SK-N-SH (cell line): ENCODE data around the gene F11. TPM values are rescaled to one million over a fixed set of nuclear protein-coding genes. Genes with fewer than 3 reads are reported as not detected.

Experiments used
- CTCF ChIA-PET: fragments of 300-600, 350-600 bp; formaldehyde crosslinking; extraction: SDS; loops from one replicate; lab custom pipeline; 2021; lab: Yijun Ruan, JAX
- POLR2A ChIA-PET: fragments of 350-600 bp; sonication (Branson Sonifier 250); formaldehyde crosslinking; extraction: SDS; loops from one replicate; lab custom pipeline; 2020; ENCODE audit warnings: antibody characterized with exemption, inconsistent platforms; lab: Yijun Ruan, JAX
- DNase-seq: peaks from one replicate; pipeline ENCODE4 v3.0.0; 2012
- H2AFZ ChIP-seq: fragments of 200-600 bp; sonication (generic); 2 replicates; pipeline ENCODE4 v1.8.1; 2016; ENCODE audit warnings: antibody characterized with exemption, mild to moderate bottlenecking, low read depth
- H3F3A ChIP-seq: fragments of 200-600 bp; sonication (generic); replicated peaks from 2 replicates; pipeline ENCODE3; 2016; ENCODE audit warnings: antibody characterized with exemption, mild to moderate bottlenecking; ENCODE audit not compliant: insufficient read depth
- H3K27ac ChIP-seq, 2 experiments: fragments of 200-500 bp in 1 of 2; fragments of 200-600 bp in 1 of 2; sonication (Bioruptor generic) in 1 of 2; sonication (generic), shearing (Covaris generic) in 1 of 2; 2 replicates each; pipeline versions ENCODE4 v1.5.1 to v1.6.1; 2014 to 2016; ENCODE audit warnings: low read depth in 2 of 2, inconsistent platforms in 1 of 2, low read length in 1 of 2, mild to moderate bottlenecking in 1 of 2, mixed read lengths in 1 of 2
- H3K27me3 ChIP-seq: fragments of 200-600 bp; sonication (generic), shearing (Covaris generic); 2 replicates; pipeline ENCODE4 v1.6.1; 2016; ENCODE audit warnings: mixed run types; ENCODE audit not compliant: insufficient read depth
- H3K36me3 ChIP-seq, 2 experiments: fragments of 200-500 bp in 1 of 2; fragments of 200-600 bp in 1 of 2; sonication (Bioruptor generic) in 1 of 2; sonication (generic) in 1 of 2; replicated peaks in 1 of 2; 2 replicates each; pipeline versions ENCODE3 to v1.5.1; 2014 to 2016; ENCODE audit warnings: low read length in 1 of 2, mild to moderate bottlenecking in 1 of 2; ENCODE audit not compliant: insufficient read depth in 2 of 2, control insufficient read depth in 1 of 2
- H3K4me1 ChIP-seq, 2 experiments: fragments of 200-500 bp in 1 of 2; fragments of 200-600 bp in 1 of 2; sonication (Bioruptor generic) in 1 of 2; sonication (generic), shearing (Covaris generic) in 1 of 2; 2 replicates each; pipeline versions ENCODE4 v1.5.1 to v1.6.1; 2014 to 2016; ENCODE audit warnings: low read depth in 1 of 2, low read length in 1 of 2, mixed run types in 1 of 2; ENCODE audit not compliant: insufficient read depth in 2 of 2, control insufficient read depth in 1 of 2
- H3K4me2 ChIP-seq: fragments of 200-600 bp; sonication (generic), shearing (Covaris generic); 2 replicates; pipeline ENCODE4 v1.6.1; 2017; ENCODE audit warnings: mixed run types
- H3K4me3 ChIP-seq, 2 experiments: fragments of 200-500 bp in 1 of 2; fragments of 200-600 bp in 1 of 2; sonication (Bioruptor generic) in 1 of 2; sonication (generic), shearing (Covaris generic) in 1 of 2; 2 replicates each; pipeline versions ENCODE4 v1.5.1 to v1.8.1; 2014 to 2016; ENCODE audit warnings: low read depth in 2 of 2, inconsistent platforms in 1 of 2, low read length in 1 of 2, mild to moderate bottlenecking in 1 of 2, mixed read lengths in 1 of 2, moderate library complexity in 1 of 2
- H3K79me2 ChIP-seq: fragments of 200-600 bp; sonication (generic); 2 replicates; pipeline ENCODE4 v1.8.1; 2017; ENCODE audit warnings: mild to moderate bottlenecking; ENCODE audit not compliant: insufficient read depth
- H3K9ac ChIP-seq: fragments of 200-600 bp; sonication (generic); 2 replicates; pipeline ENCODE4 v1.6.1; 2017; ENCODE audit warnings: mixed run types
- H3K9me2 ChIP-seq: fragments of 200-600 bp; sonication (generic); 2 replicates; pipeline ENCODE4 v1.6.1; 2017; ENCODE audit warnings: mixed run types
- H3K9me3 ChIP-seq: fragments of 200-600 bp; sonication (generic); 2 replicates; pipeline ENCODE4 v1.6.1; 2017; ENCODE audit warnings: mixed run types, mild to moderate bottlenecking, moderate library complexity
- H4K20me1 ChIP-seq: fragments of 200-600 bp; sonication (generic); 2 replicates; pipeline ENCODE4 v1.6.1; 2017; ENCODE audit warnings: mild to moderate bottlenecking, mixed run types; ENCODE audit not compliant: insufficient read depth
- FOSL2 ChIP-seq: IDR thresholded peaks from 2 replicates; pipeline ENCODE4 v1.4.0; 2012; ENCODE audit warnings: low read depth, mild to moderate bottlenecking, moderate library complexity, borderline replicate concordance
- FOXJ3 ChIP-seq: sonication (generic); formaldehyde crosslinking; IDR thresholded peaks from 2 replicates; pipeline ENCODE4 v1.5.1; 2020; ENCODE audit warnings: mild to moderate bottlenecking, missing genetic modification reagents
- FOXM1 ChIP-seq: IDR thresholded peaks from 2 replicates; pipeline ENCODE4 v1.4.0; 2012; ENCODE audit warnings: low read depth, mild to moderate bottlenecking
- GATA2 ChIP-seq: sonication (generic); formaldehyde crosslinking; IDR thresholded peaks from 2 replicates; pipeline ENCODE4 v1.5.0; 2020; ENCODE audit warnings: mild to moderate bottlenecking, missing genetic modification reagents
- NFIC ChIP-seq: IDR thresholded peaks from 2 replicates; pipeline ENCODE4 v1.4.0; 2012; ENCODE audit warnings: borderline replicate concordance
- NRF1 ChIP-seq: IDR thresholded peaks from 2 replicates; pipeline ENCODE4 v1.6.1; 2012; ENCODE audit warnings: low read depth, mild to moderate bottlenecking, low read length
- POLR2AphosphoS5 ChIP-seq: IDR thresholded peaks from 2 replicates; pipeline ENCODE4 v1.6.1; 2012; ENCODE audit warnings: low read depth, low read length
- RAD21 ChIP-seq: IDR thresholded peaks from 2 replicates; pipeline ENCODE4 v1.6.1; 2012; ENCODE audit warnings: mild to moderate bottlenecking, low read length
- RCOR1 ChIP-seq: fragments of 150-350 bp; IDR thresholded peaks from 2 replicates; pipeline ENCODE4 v1.6.1; 2017; ENCODE audit warnings: antibody characterized with exemption, low read length
- RFX5 ChIP-seq: IDR thresholded peaks from 2 replicates; pipeline ENCODE4 v1.6.1; 2012; ENCODE audit warnings: mild to moderate bottlenecking, improper control_type of control experiment, low read length
- RXRA ChIP-seq: IDR thresholded peaks from 2 replicates; pipeline ENCODE4 v1.4.0; 2012; ENCODE audit warnings: low read depth, mild to moderate bottlenecking, borderline replicate concordance
- SIN3A ChIP-seq: IDR thresholded peaks from 2 replicates; pipeline ENCODE4 v1.6.1; 2012; ENCODE audit warnings: low read depth, mild to moderate bottlenecking, low read length, moderate library complexity, borderline replicate concordance
- SMC3 ChIP-seq: IDR thresholded peaks from 2 replicates; pipeline ENCODE4 v1.6.1; 2012; ENCODE audit warnings: low read depth, low read length, improper control_type of control experiment
- YY1 ChIP-seq: IDR thresholded peaks from 2 replicates; pipeline ENCODE4 v1.4.0; 2012; ENCODE audit warnings: low read depth, mild to moderate bottlenecking
- WGBS: methylation state at CpG from one replicate; pipeline ENCODE4 v1.1.6; 2017; ENCODE audit warnings: low lambda C conversion rate; 5-methylcytosine and 5-hydroxymethylcytosine counted together
- polyA plus RNA-seq, 3 experiments: library from polyadenylated mRNA; depleted of rRNA; stranded (reverse); fragments of >200 nt; gene quantifications; 2 replicates each; pipeline ENCODE4 v1.2.3, GENCODE V29; 2012
- TF ChIP-seq, protein P1 (sequence below): IDR thresholded peaks from 2 replicates; pipeline ENCODE4 v1.6.1; 2012; ENCODE audit warnings: mild to moderate bottlenecking, low read depth, low read length, moderate library complexity
- TF ChIP-seq, protein P2 (sequence below): IDR thresholded peaks from 2 replicates; pipeline ENCODE4 v1.4.0; 2012; ENCODE audit warnings: low read depth
- TF ChIP-seq, protein P3 (sequence below): IDR thresholded peaks from 2 replicates; pipeline ENCODE4 v1.4.0; 2012; ENCODE audit warnings: low read depth, borderline replicate concordance
- TF ChIP-seq, protein P4 (sequence below): fragments of 150-350 bp; IDR thresholded peaks from 2 replicates; pipeline ENCODE4 v1.6.1; 2016; ENCODE audit warnings: mild to moderate bottlenecking, low read depth, low read length
- TF ChIP-seq, protein P5 (sequence below): fragments of 150-350 bp; IDR thresholded peaks from 2 replicates; pipeline ENCODE4 v1.6.1; 2017; ENCODE audit warnings: antibody characterized with exemption, low read length, low read depth, borderline replicate concordance

F11 gene
- polyA plus RNA-seq, 1 of the 3 experiments (the other 2 are of a cell fraction): not detected

DNA sequence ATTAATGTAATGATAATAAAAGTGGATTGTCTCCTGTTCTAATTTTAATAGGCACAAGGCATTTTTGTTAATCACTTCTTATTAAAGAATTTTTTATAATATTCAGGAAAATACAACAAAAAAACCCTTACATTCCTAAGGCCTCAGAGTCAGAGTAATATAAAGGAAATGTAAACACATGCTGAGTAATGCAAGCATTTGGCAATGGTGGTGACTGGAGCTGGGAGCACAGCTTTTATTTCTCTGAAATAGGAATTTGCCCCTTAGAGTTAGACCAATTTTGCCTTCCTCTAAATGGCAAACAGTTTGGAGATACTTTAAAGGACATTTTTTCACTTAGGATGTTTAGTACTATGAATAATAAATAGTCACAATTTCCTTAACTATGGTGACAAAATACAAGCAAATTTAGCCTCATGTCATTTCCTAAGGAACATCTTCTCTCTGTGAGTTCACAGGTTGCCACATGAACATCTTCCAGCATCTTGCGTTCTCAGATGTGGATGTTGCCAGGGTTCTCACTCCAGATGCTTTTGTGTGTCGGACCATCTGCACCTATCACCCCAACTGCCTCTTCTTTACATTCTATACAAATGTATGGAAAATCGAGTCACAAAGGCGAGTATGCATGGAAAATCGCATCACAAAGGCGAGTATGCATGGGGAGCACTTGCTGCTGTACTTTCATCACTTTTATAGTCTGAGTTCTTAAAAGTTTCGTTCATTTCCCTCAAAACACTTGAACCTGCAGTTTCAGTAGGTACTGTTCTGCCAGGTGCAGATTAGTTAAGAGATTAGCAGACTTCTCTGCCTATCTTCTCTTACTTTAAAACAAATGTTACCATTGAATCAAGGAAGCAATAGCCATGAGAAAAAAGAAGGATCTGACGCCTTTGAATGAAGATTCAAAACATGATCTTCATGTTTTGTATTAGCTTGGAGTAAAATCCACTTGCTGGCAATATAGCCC lies 15.9 kb upstream of the F11 start:
- Histone ChIP-seq H3K79me2 (no peaks in the 10 kb centered on the region), H2AFZ (no peak overlapping the region), H3K27ac (no peak overlapping the region), H3F3A (no peaks in the 10 kb centered on the region), H3K4me3 (no peak overlapping the region), H3K27me3 (no peaks in the 10 kb centered on the region), H3K9me2 (no peaks in the 10 kb centered on the region), H3K9ac (no peak overlapping the region), H3K9me3 (no peaks in the 10 kb centered on the region), H3K4me2 (no peak overlapping the region), H4K20me1 (no peaks in the 10 kb centered on the region), H3K36me3 (no peaks in the 10 kb centered on the region), H3K4me1 (no peaks in the 10 kb centered on the region)
- no peak for DNase-seq
- POLR2A ChIA-PET: no interaction called here
- WGBS: 28% methylated on average over 8 of the region's 8 CpGs
- TF ChIP-seq, protein P1, sequence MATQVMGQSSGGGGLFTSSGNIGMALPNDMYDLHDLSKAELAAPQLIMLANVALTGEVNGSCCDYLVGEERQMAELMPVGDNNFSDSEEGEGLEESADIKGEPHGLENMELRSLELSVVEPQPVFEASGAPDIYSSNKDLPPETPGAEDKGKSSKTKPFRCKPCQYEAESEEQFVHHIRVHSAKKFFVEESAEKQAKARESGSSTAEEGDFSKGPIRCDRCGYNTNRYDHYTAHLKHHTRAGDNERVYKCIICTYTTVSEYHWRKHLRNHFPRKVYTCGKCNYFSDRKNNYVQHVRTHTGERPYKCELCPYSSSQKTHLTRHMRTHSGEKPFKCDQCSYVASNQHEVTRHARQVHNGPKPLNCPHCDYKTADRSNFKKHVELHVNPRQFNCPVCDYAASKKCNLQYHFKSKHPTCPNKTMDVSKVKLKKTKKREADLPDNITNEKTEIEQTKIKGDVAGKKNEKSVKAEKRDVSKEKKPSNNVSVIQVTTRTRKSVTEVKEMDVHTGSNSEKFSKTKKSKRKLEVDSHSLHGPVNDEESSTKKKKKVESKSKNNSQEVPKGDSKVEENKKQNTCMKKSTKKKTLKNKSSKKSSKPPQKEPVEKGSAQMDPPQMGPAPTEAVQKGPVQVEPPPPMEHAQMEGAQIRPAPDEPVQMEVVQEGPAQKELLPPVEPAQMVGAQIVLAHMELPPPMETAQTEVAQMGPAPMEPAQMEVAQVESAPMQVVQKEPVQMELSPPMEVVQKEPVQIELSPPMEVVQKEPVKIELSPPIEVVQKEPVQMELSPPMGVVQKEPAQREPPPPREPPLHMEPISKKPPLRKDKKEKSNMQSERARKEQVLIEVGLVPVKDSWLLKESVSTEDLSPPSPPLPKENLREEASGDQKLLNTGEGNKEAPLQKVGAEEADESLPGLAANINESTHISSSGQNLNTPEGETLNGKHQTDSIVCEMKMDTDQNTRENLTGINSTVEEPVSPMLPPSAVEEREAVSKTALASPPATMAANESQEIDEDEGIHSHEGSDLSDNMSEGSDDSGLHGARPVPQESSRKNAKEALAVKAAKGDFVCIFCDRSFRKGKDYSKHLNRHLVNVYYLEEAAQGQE: no peak
- TF ChIP-seq, protein P2, sequence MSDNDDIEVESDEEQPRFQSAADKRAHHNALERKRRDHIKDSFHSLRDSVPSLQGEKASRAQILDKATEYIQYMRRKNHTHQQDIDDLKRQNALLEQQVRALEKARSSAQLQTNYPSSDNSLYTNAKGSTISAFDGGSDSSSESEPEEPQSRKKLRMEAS: no peak
- TF ChIP-seq FOXJ3 (CRISPR knock-in tag) (no peak), RFX5 (no peak), RXRA (no peak), NFIC (no peak), FOSL2 (no peak), NRF1 (no peak), YY1 (no peak), SIN3A (no peak), POLR2AphosphoS5 (no peak), SMC3 (no peak), GATA2 (CRISPR knock-in tag) (no peak), RAD21 (no peak), FOXM1 (no peak), RCOR1 (no peak)
- TF ChIP-seq, protein P3, sequence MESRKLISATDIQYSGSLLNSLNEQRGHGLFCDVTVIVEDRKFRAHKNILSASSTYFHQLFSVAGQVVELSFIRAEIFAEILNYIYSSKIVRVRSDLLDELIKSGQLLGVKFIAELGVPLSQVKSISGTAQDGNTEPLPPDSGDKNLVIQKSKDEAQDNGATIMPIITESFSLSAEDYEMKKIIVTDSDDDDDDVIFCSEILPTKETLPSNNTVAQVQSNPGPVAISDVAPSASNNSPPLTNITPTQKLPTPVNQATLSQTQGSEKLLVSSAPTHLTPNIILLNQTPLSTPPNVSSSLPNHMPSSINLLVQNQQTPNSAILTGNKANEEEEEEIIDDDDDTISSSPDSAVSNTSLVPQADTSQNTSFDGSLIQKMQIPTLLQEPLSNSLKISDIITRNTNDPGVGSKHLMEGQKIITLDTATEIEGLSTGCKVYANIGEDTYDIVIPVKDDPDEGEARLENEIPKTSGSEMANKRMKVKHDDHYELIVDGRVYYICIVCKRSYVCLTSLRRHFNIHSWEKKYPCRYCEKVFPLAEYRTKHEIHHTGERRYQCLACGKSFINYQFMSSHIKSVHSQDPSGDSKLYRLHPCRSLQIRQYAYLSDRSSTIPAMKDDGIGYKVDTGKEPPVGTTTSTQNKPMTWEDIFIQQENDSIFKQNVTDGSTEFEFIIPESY: no peak
- TF ChIP-seq, protein P4, sequence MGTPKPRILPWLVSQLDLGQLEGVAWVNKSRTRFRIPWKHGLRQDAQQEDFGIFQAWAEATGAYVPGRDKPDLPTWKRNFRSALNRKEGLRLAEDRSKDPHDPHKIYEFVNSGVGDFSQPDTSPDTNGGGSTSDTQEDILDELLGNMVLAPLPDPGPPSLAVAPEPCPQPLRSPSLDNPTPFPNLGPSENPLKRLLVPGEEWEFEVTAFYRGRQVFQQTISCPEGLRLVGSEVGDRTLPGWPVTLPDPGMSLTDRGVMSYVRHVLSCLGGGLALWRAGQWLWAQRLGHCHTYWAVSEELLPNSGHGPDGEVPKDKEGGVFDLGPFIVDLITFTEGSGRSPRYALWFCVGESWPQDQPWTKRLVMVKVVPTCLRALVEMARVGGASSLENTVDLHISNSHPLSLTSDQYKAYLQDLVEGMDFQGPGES: no peak
- TF ChIP-seq, protein P5, sequence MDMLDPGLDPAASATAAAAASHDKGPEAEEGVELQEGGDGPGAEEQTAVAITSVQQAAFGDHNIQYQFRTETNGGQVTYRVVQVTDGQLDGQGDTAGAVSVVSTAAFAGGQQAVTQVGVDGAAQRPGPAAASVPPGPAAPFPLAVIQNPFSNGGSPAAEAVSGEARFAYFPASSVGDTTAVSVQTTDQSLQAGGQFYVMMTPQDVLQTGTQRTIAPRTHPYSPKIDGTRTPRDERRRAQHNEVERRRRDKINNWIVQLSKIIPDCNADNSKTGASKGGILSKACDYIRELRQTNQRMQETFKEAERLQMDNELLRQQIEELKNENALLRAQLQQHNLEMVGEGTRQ: no peak
- CTCF ChIA-PET: no interaction called here
